DND-41 (cell line): ENCODE measurements around the gene GPR6.

Source experiments
- EZH2 ChIP-seq: IDR thresholded peaks from 3 replicates; pipeline ENCODE4 v1.6.1; 2012; ENCODE audit warnings: borderline replicate concordance, low read depth, mild to moderate bottlenecking, moderate library complexity, low read length, inconsistent platforms; ENCODE audit not compliant: severe bottlenecking
- TF ChIP-seq, protein P1 (sequence below): IDR thresholded peaks from 2 replicates; pipeline ENCODE4 v1.5.1; 2012; ENCODE audit warnings: borderline replicate concordance, low read length, moderate library complexity, mild to moderate bottlenecking; ENCODE audit not compliant: poor library complexity, severe bottlenecking; ENCODE audit errors: extremely low read depth

DNA sequence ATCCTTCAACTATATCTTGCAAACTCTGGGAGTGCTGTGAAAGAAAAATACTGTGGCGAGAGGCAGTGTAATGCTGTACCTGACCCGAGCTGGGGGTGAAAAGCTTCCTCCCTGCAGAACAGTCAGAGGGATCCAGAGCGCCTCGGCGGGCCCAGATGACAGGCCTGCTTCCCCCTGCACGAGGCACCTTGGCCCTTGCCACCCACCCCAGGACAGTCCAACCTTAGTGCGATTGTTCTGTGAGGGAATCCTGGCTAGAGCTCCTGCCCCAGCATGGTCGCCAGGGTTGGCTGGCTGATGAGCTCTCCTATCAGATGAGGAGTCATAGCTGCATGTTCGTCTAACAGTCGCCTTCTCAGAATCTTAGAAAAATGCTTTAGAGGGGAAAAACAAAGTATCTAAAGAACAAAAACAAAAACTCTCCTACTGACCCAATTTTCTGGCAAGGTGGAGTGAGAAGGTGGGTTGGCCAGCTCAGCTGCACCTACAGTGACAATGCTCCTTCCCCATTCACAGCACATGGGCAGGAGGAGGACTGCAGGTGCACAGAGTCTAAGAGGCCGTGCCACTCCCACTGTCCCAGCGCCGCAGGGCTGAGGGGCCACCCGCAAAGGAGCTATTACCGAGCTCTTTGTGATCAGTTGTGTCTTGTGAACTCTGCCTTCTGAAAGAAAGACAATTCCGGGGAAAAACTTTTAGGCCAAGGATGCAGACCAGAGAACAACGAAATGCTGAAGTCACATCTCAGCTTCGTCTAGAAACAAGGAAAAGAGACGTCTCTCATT lies 28.6 kb upstream of the GPR6 start:
- TF ChIP-seq, protein P1, sequence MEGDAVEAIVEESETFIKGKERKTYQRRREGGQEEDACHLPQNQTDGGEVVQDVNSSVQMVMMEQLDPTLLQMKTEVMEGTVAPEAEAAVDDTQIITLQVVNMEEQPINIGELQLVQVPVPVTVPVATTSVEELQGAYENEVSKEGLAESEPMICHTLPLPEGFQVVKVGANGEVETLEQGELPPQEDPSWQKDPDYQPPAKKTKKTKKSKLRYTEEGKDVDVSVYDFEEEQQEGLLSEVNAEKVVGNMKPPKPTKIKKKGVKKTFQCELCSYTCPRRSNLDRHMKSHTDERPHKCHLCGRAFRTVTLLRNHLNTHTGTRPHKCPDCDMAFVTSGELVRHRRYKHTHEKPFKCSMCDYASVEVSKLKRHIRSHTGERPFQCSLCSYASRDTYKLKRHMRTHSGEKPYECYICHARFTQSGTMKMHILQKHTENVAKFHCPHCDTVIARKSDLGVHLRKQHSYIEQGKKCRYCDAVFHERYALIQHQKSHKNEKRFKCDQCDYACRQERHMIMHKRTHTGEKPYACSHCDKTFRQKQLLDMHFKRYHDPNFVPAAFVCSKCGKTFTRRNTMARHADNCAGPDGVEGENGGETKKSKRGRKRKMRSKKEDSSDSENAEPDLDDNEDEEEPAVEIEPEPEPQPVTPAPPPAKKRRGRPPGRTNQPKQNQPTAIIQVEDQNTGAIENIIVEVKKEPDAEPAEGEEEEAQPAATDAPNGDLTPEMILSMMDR: no peak
- TF ChIP-seq EZH2: no peak
